A549 treated with AZD9567 at 1 μM for 4 hours (cell line): ENCODE results near the gene ECM1. TPM values are rescaled to one million over a fixed set of nuclear protein-coding genes. Genes with fewer than 3 reads are reported as not detected.

ENCODE experiments used
- total RNA-seq: library from RNA; stranded (reverse); fragments of 200-300 nt; extraction: Qiagen RNA extraction; gene quantifications from 5 replicates; pipeline ENCODE4 v1.2.3, GENCODE V29; 2022; ENCODE audit not compliant: insufficient read depth

Gene ECM1
- 1.6 to 4.9 TPM (median 2.1 TPM) in 5 replicates for total RNA-seq

DNA sequence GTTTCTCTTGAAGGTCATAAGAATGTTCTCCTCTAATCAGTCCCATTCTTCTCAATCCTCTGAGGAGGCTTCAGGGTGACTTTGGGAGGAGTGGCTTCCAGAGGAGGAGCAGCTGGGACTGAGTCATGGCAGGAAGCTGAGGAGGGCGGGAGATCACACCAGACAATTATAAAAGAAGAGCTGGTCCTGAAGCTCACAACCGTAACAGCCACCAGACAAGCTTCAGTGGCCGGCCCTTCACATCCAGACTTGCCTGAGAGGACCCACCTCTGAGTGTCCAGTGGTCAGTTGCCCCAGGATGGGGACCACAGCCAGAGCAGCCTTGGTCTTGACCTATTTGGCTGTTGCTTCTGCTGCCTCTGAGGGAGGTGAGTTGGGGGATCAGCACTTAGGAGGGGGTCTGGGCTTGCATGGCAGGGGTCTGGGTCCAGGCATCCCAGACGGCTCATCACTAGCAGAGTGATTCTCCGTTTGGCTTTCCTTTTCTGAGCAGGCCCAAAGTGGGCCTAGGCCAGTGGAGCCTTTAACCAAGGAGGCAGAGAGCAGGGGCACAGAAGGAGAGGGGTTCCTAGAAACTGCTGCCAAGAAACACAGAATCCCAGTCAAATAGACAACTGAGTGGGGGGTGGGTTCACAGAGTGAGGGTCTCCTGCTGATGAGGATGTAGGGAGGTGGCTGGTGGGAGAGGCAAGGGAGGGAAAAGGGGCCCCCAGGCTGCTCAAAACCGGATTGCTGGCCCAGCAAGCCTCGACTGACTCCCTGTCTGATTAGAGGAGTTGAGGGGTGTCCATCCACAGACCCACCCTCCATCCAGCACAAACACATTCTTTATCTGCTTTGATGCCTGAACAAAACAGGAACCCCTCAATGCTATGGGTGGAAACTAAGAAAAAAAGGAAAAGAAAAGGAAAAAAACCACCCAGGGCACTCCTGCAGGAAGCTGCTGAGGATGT is at the start of gene ECM1:
Gene ECM1, plus strand, starts transcription at position 198 of the 953 bp plus-strand sequence. Its CDS starts 101 bp downstream, at position 299.

DNA sequence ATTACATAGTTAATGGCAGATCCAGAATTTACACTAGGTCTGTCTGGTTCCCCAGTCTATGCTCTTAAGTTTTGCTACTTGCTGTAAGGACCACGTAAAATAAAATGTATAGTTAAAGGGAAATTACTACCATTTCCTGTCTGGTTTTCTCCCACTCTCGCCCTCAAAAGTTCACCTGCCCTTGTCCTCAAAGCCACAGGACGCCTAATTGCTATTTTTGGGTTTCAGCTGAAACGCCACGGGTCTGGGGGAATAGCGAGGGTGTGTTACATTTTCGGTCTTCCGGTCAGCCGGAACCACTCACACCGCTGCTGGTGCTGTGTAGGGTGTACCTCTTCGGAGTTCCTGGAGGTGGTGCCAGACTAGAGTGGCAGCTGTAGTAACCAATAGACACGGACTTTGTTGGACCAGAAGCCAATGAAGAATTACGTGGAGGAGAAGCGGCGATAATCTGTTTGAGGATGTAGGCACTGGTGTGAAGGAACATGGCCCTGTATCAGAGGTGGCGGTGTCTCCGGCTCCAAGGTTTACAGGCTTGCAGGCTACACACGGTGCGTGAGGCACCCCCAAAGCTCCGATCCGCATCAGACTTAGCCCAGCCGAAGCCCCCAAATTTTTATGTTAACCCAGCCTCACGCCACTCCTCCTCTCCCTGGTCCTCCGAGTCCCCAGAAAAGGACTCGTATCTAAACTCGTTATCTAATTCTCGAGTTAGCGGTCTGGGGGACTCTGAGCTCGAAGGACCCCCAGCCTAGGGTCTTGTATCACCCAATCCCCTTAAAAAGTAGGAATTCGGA is 20.7 kb upstream of the ECM1 start, which contains the start of gene TARS2:
Gene TARS2, plus strand, starts transcription at position 454 of the 797 bp plus-strand sequence. Its CDS starts 32 bp downstream, at position 486.

DNA sequence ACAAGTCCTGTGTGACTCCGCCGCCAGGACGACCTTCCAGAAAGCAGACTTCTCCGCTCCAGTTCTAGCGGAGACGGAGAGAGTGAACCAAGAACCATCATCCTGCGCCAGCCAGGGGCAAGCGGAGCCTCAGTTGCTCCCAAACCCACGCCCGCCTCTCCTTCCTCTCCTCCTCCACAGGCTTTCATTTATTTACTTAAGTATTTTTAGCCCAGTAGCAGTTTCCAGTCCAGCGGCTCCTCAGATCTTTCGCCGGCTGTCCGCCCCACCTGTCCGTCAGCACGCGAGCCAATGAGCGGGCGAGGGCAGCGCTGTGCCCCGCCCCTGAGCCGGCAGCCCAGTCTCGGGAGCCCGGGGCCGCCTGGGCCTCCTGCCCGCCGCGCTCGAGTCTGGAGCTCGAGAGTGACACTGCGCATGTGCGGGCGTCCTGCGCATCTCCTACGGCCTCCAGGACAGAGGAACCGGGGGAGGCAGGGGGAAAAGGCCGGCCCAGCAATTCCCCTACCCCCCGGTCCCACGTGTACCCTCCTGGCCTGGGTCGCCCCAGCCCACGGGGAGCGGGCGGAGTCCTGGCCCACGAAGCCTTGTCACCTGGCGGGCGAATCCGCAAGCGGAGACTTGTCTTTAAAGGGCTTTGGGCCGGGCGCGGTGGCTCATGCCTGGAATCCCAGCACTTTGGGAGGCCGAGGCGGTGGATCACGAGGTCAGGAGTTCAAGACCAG is 7.6 kb downstream of the ECM1 start, which contains the start of gene FALEC:
Gene FALEC, plus strand, starts transcription at position 425 of the 722 bp plus-strand sequence.

DNA sequence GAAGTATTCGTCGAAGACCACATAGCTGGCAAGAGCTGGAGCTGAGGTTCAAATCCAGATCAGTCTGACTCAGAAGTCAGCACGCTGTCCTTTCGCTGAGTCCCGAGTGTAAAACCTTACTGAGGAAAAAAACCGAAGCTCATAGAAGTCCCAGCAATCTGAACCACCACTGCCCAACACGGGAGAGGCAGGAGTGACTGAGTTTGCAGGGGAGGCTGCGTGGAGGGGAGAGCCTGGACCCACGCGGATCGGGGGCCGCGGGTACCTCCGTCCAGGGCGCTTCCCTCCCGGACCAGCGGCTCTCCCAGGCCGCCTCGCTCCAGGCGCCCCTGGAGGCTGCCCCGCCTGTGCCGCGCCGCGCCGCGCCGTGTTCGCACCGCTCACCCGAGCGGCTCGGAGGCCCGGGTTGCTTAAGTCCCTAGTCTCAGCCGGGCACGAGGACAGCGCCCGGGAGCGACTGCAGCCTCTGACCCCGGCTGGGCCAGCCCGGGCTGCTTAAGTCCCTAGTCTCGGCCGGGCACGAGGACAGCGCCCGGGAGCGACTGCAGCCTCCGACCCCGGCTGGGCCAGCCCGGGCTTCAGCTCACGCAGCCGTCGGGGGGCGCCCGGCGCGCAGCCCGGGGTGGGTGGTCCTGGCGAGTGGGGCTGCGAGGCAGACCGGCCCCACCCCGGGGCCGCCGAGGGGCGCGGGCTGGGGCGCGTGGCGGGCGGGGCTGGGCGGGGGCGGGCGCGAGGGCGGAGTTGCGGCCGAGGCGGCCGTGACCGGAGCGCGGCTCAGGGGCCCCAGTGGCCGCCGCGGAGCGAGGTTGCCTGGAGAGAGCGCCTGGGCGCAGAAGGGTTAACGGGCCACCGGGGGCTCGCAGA is 41.0 kb downstream of the ECM1 start, which contains the start of gene ADAMTSL4:
Gene ADAMTSL4, plus strand, starts transcription at position 777 of the 864 bp plus-strand sequence. CDS start 2,881 bp downstream, outside the sequence.

Other genes with a start within 250 kb of the ECM1 start
- 128 to 141 TPM (median 136 TPM) in 5 replicates for gene APH1A, start 239.1 kb upstream of the ECM1 start, total RNA-seq
- gene C1orf54, start 235.3 kb upstream of the ECM1 start, total RNA-seq = 0.13 to 0.38 TPM (median 0.21 TPM) in 4 of 5 replicates, not detected in the other
- gene CIART, start 225.6 kb upstream of the ECM1 start, total RNA-seq = 0.88 to 1.3 TPM (median 1.1 TPM) in 4 of 5 replicates, not detected in the other
- gene MRPS21, start 214.2 kb upstream of the ECM1 start, total RNA-seq = 74.5 to 90.1 TPM (median 86.5 TPM) in 5 replicates
- gene PRPF3, start 186.6 kb upstream of the ECM1 start, total RNA-seq = 50.6 to 55.1 TPM (median 53.5 TPM) in 5 replicates
- 13.0 to 13.3 TPM (median 13.1 TPM) in 5 replicates for gene RPRD2, start 144.0 kb upstream of the ECM1 start, total RNA-seq
- gene TARS2, start 20.7 kb upstream of the ECM1 start, total RNA-seq = 18.0 to 22.2 TPM (median 20.4 TPM) in 5 replicates
- gene FALEC, start 7.6 kb downstream of the ECM1 start, total RNA-seq = 0.17 to 0.22 TPM in 2 of 5 replicates, not detected in the others
- 2.2 to 5.3 TPM (median 4.8 TPM) in 5 replicates for gene ADAMTSL4, start 41.3 kb downstream of the ECM1 start, total RNA-seq
- gene MCL1, start 71.5 kb downstream of the ECM1 start, total RNA-seq = 219 to 292 TPM (median 269 TPM) in 5 replicates
- gene ENSA, start 121.5 kb downstream of the ECM1 start, total RNA-seq = 129 to 139 TPM (median 135 TPM) in 5 replicates
- 12.1 to 20.9 TPM (median 15.5 TPM) in 5 replicates for gene GOLPH3L, start 189.0 kb downstream of the ECM1 start, total RNA-seq
- gene HORMAD1, start 212.8 kb downstream of the ECM1 start, total RNA-seq = 5.3 to 15.3 TPM (median 6.8 TPM) in 5 replicates